ENCODE results near the gene MAJIN. TPM values are rescaled to one million over a fixed set of nuclear protein-coding genes. Genes with fewer than 3 reads are reported as not detected.

Gene MAJIN
- total and polyA plus RNA-seq, 9 of the 15 experiments (the other 6 are each of a cell fraction or from before 2014, with no cell fraction given) = 0.17 to 0.83 (median 0.24) TPM; not detected in 2

DNA sequence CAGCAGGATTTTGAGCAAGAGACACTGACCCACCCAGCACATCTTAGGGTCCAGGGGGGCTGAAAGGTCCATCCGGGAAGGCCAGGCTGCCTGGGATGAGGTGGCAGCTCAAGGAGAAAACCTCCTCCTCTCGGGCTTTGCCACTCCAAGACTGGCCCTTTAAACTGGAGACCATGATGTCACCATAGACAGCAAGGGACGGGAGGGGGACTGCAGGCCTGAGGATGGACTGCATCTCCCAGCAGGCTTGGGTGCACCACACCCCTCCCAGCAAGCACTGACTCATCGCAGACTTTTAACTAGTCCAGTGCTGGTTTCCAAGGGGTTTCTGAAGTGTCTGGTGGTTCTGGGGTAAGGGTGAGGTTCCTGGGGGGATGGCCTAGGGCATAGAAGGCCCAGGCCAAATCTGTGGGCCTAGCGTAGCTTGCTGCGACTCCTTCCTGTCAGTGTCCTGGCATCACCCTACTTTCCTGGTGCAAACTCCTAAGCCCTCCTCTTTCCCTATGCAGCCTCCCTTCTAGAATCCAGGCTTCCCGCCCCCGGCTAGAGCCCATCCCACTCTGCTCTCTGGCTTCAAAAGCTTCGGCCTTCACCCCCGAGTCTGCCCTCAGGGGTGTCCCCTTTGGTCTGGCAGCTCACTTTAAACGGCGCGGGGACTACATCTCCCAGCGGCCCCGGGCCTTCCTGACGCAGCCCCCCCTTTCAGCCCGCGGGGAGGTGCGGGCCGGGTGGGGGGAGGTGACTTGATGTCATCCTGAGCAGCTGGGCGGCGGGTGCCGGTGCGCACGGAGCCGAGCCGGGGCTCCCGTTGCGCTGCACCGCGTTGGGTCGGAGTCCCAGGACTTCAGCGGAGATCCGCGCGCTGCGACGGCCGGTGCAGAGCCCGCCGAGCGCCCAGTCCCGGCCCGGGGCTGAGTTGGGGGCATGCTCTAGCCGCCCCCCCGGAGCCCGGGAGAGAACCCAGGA is 47.7 kb downstream of the MAJIN start, which contains the start of gene PPP2R5B (continued):
- TF ChIP-seq TEAD1 (CRISPR knock-in tag; IDR thresholded peaks at IDR 0.05) = 0 out of 4 replicates have a peak, but pooled peaks of 1 of the 2 experiments have one; percentile 28
- no peak for TF ChIP-seq EZH2 (IDR thresholded peaks at IDR 0.05; ENCODE audit: borderline replicate concordance, low read depth, low read length)
- TF ChIP-seq RBM34 (IDR thresholded peaks at IDR 0.05; ENCODE audit: borderline replicate concordance, insufficient read depth, low read length) = no peak
- no peak for TF ChIP-seq NCOA2 (IDR thresholded peaks at IDR 0.05; ENCODE audit: partially characterized antibody in 2 of 2)
- TF ChIP-seq, protein P1, sequence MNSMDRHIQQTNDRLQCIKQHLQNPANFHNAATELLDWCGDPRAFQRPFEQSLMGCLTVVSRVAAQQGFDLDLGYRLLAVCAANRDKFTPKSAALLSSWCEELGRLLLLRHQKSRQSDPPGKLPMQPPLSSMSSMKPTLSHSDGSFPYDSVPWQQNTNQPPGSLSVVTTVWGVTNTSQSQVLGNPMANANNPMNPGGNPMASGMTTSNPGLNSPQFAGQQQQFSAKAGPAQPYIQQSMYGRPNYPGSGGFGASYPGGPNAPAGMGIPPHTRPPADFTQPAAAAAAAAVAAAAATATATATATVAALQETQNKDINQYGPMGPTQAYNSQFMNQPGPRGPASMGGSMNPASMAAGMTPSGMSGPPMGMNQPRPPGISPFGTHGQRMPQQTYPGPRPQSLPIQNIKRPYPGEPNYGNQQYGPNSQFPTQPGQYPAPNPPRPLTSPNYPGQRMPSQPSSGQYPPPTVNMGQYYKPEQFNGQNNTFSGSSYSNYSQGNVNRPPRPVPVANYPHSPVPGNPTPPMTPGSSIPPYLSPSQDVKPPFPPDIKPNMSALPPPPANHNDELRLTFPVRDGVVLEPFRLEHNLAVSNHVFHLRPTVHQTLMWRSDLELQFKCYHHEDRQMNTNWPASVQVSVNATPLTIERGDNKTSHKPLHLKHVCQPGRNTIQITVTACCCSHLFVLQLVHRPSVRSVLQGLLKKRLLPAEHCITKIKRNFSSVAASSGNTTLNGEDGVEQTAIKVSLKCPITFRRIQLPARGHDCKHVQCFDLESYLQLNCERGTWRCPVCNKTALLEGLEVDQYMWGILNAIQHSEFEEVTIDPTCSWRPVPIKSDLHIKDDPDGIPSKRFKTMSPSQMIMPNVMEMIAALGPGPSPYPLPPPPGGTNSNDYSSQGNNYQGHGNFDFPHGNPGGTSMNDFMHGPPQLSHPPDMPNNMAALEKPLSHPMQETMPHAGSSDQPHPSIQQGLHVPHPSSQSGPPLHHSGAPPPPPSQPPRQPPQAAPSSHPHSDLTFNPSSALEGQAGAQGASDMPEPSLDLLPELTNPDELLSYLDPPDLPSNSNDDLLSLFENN (IDR thresholded peaks at IDR 0.05; ENCODE audit: low read depth in 2 of 2, low read length in 2 of 2) = no peak
- TF ChIP-seq ZZZ3 (IDR thresholded peaks at IDR 0.05) = no peak
- TF ChIP-seq, protein P2, sequence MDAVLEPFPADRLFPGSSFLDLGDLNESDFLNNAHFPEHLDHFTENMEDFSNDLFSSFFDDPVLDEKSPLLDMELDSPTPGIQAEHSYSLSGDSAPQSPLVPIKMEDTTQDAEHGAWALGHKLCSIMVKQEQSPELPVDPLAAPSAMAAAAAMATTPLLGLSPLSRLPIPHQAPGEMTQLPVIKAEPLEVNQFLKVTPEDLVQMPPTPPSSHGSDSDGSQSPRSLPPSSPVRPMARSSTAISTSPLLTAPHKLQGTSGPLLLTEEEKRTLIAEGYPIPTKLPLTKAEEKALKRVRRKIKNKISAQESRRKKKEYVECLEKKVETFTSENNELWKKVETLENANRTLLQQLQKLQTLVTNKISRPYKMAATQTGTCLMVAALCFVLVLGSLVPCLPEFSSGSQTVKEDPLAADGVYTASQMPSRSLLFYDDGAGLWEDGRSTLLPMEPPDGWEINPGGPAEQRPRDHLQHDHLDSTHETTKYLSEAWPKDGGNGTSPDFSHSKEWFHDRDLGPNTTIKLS (IDR thresholded peaks at IDR 0.05; ENCODE audit: borderline replicate concordance, low read depth) = peak; percentile 89; the same call in 1 of the 2 replicates
- no peak for TF ChIP-seq HOXB6 (CRISPR knock-in tag; IDR thresholded peaks at IDR 0.05; ENCODE audit: borderline replicate concordance)
- no peak for TF ChIP-seq SRSF1 (IDR thresholded peaks at IDR 0.05; ENCODE audit: low read depth, low read length)
- TF ChIP-seq, protein P3, sequence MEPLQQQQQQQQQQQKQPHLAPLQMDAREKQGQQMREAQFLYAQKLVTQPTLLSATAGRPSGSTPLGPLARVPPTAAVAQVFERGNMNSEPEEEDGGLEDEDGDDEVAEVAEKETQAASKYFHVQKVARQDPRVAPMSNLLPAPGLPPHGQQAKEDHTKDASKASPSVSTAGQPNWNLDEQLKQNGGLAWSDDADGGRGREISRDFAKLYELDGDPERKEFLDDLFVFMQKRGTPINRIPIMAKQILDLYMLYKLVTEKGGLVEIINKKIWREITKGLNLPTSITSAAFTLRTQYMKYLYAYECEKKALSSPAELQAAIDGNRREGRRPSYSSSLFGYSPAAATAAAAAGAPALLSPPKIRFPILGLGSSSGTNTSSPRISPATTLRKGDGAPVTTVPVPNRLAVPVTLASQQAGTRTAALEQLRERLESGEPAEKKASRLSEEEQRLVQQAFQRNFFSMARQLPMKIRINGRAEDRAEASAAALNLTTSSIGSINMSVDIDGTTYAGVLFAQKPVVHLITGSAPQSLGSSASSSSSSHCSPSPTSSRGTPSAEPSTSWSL (CRISPR knock-in tag; IDR thresholded peaks at IDR 0.05; ENCODE audit: borderline replicate concordance) = no peak
- TF ChIP-seq NFIC (IDR thresholded peaks at IDR 0.05) = no peak
- no peak for TF ChIP-seq ZNF347 (CRISPR knock-in tag; IDR thresholded peaks at IDR 0.05; ENCODE audit: low read depth)
- TF ChIP-seq CBFB (CRISPR knock-in tag; IDR thresholded peaks at IDR 0.05) = no peak
- no peak for TF ChIP-seq PRPF4 (IDR thresholded peaks at IDR 0.05; ENCODE audit: insufficient read depth, low read depth, low read length, poor library complexity, severe bottlenecking)
- TF ChIP-seq ELF4 (CRISPR knock-in tag; IDR thresholded peaks at IDR 0.05) = peak; percentile 65
- TF ChIP-seq SPI1 (IDR thresholded peaks at IDR 0.05; ENCODE audit: borderline replicate concordance, low read depth, low read length) = no peak
- no peak for TF ChIP-seq BCOR (IDR thresholded peaks at IDR 0.05)

Measured in K562 (cell line).